Stimulated activated naive B cell treated with anti-CD40 and anti-IgM and Interleukin-4, amounts not matched to agents 10 μg/mL and 1 μg/mL and 100 μg/mL, for 72 hours (primary cell): ENCODE measurements around the gene CTDSPL.

Experiments
- ATAC-seq, 2 donors: fragments of 150-1000 bp; cut with Tn5 transposase; replicated peaks; 2 replicates each; pipeline ENCODE4 v1.10.0; 2021; ENCODE audit warnings: moderate library complexity in 1 of 2
- DNase-seq: peaks from one replicate; pipeline ENCODE4 v3.0.0; 2021
- H3K27ac Mint-ChIP-seq: one replicate; pipeline ENCODE4 v1.8.0; 2022; ENCODE audit warnings: mild to moderate bottlenecking, mixed read lengths
- H3K27me3 Mint-ChIP-seq, 2 donors: one replicate each; pipeline ENCODE4 v1.8.0; 2022; ENCODE audit warnings: mixed read lengths in 2 of 2
- H3K36me3 Mint-ChIP-seq, 2 donors: one replicate each; pipeline ENCODE4 v1.8.0; 2022; ENCODE audit warnings: mixed read lengths in 2 of 2, mild to moderate bottlenecking in 1 of 2
- H3K4me1 Mint-ChIP-seq, 2 donors: one replicate each; pipeline ENCODE4 v1.8.0; 2022; ENCODE audit warnings: mixed read lengths in 2 of 2, mild to moderate bottlenecking in 1 of 2
- H3K4me3 Mint-ChIP-seq, 2 donors: one replicate each; pipeline ENCODE4 v1.8.0; 2022; ENCODE audit warnings: mild to moderate bottlenecking in 2 of 2, mixed read lengths in 2 of 2, moderate library complexity in 1 of 2
- H3K9me3 Mint-ChIP-seq, 2 donors: one replicate each; pipeline ENCODE4 v1.8.0; 2022; ENCODE audit warnings: mixed read lengths in 2 of 2, mild to moderate bottlenecking in 1 of 2

The CTDSPL gene

DNA sequence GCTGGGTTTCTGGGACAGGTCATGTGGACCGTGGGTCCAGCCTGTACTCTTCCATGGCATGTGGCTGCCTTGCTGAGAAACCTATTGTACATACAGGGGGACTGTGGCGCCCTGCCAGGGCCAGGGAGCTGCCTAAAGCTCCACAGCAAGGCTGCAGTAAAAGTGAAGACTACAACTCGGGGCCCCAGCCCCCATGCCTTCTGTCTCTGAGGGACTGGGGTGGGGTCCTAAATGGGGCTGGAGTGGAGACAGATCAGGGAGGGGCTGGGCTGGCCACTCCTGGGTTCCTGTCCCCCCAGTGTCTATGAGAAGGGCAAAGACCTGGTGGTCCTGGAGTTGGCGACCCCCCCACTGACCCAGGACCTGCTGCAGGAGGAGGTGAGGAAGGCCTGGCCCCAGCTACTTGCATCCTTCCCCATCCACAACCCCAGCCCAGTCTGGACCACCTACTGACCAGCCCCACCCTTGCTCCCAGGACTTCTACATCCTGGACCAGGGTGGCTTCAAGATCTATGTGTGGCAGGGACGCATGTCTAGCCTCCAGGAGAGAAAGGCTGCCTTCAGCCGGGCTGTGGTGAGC is 136.2 kb downstream of the CTDSPL start:
- Mint-ChIP-seq H3K27me3 (no peaks in the 10 kb centered on the region), H3K9me3 (peaks cover 0 to 3% of the 10 kb centered on the region in 2 donors)

DNA sequence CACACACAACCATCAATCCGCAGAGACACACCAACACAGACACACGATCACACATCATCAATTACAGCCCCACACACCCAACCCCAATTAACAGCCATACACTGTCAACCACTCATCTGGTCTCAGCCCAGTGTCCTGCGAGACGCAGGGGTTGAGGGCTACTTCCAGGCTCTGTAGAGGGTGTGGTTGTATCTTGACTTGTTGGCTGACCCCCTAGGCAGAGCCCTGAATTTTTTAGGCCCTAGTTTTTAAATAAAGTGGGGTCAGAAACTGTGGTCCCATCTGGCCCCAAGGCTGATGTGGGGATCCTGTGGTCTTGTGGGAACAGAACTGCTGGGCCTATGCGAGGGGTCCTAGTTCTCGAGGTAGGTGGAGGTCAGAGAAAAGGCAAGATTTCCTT is 138.2 kb downstream of the CTDSPL start:
- Mint-ChIP-seq H3K27ac (no peak overlapping the region), H3K4me3 (peak overlapping the region in 1 of 2 donors; percentile 63), H3K36me3 (peaks cover 37 to 58% of the 10 kb centered on the region in 2 donors), H3K4me1 (peaks cover 49 to 59% of the 10 kb centered on the region in 2 donors), H3K27me3 (no peaks in the 10 kb centered on the region), H3K9me3 (peaks cover 0 to 3% of the 10 kb centered on the region in 2 donors)
- DNase-seq (no peak), ATAC-seq (no peak)

More for the DNA sequence above, 136.2 kb downstream of the CTDSPL start:
- ATAC-seq (no peak), DNase-seq (no peak)
- H3K36me3 Mint-ChIP-seq, result peaks cover 32 to 49% of the 10 kb centered on the region in 2 donors
- peak overlapping the region; percentile 82 to 83 for H3K4me3 Mint-ChIP-seq
- H3K4me1 Mint-ChIP-seq, result peaks cover 47 to 59% of the 10 kb centered on the region in 2 donors
- peak overlapping the region; percentile 96 for H3K27ac Mint-ChIP-seq

DNA sequence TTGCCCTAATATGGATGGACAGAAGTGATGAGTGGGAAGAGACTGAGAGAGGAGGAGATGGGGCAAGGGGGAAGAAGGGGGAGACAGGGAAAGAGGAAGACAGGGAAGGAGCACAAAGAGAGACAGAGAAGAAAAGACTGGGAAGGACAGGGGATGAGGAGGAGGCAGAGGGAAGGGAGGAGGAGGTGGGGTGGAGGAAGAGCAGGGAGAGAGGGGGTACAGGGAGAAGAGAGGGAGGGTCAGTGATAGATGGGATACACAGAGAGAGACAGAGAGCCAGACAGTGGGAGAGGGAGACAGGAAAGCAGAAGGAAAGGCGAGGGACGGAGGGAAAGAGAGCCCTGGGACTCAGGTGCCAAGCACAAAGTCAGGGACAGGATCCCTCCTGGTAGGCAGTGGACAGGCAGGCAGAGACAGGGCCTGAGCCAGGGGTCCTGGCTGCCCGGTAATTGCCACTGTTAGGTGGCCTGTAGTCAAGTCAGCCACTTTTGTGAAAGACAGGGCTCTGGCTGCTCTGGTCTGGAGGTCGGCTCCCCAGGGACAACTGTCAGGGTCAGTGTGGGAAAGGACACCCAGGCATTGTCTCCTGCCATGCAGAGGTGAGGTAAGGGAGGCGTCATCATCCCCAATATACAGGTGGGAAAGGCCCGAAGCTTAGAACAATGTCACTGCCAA is 138.7 kb downstream of the CTDSPL start:
- DNase-seq (no peak), ATAC-seq (no peak)
- Mint-ChIP-seq H3K9me3 (peaks cover 0 to 3% of the 10 kb centered on the region in 2 donors), H3K4me3 (no peak overlapping the region), H3K27me3 (no peaks in the 10 kb centered on the region), H3K4me1 (peaks cover 48 to 54% of the 10 kb centered on the region in 2 donors), H3K27ac (no peak overlapping the region), H3K36me3 (peaks cover 36 to 63% of the 10 kb centered on the region in 2 donors)

DNA sequence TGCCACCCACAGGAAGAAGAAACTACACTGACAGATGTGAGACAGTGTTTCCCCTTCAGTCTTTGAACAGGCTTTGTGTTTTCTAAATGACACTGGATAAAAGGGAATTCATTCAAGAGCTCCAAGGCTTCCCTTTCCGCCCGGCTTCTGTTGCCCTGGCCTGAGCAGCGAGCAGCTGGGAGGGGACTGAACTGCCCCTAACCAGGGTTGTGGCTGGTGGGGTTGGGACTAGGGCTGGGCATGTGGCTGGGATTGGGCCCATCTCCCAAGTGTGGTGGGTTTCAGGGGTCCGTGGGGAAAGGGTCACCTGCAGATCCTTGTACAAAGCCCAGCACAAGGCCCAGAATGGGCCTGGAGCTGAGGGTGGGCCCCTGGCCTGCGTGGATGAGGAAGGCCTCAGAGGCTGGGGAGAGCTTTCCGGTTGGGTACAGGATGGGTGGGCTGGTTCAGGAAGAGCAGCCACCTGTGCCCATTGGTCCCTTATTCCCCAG is 139.3 kb downstream of the CTDSPL start:
- no peak overlapping the region for H3K4me3 Mint-ChIP-seq
- peaks cover 0 to 3% of the 10 kb centered on the region in 2 donors for H3K9me3 Mint-ChIP-seq
- no peak for DNase-seq
- H3K36me3 Mint-ChIP-seq, result peaks cover 33 to 60% of the 10 kb centered on the region in 2 donors
- H3K4me1 Mint-ChIP-seq, result peaks cover 44 to 48% of the 10 kb centered on the region in 2 donors
- no peak for ATAC-seq
- no peaks in the 10 kb centered on the region for H3K27me3 Mint-ChIP-seq
- H3K27ac Mint-ChIP-seq, result no peak overlapping the region

DNA sequence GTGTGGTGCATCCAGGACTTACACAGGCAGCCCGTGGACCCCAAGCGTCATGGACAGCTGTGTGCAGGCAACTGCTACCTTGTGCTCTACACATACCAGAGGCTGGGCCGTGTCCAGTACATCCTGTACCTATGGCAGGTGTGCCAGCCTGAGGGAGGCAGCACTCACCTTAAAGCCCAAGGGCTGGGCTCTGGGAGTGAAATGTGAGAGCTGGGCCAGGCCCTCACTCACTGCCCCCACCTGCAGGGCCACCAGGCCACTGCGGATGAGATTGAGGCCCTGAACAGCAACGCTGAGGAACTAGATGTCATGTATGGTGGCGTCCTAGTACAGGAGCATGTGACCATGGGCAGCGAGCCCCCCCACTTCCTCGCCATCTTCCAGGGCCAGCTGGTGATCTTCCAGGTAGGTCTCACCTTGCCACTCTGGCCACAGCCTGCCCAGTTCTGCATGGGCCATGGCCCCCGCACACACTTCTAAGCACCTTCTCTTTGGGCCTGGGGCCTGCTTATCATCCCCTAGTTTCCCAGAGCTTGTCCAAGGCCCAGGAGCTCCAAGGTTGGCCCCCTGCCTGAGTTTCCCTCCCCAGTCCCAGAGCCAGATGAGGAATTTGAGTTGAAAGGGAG is 139.9 kb downstream of the CTDSPL start:
- no peak for DNase-seq
- peaks cover 0 to 2% of the 10 kb centered on the region in 2 donors for H3K9me3 Mint-ChIP-seq
- no peak for ATAC-seq
- no peak overlapping the region for H3K27ac Mint-ChIP-seq
- no peak overlapping the region for H3K4me3 Mint-ChIP-seq
- peaks cover 43 to 44% of the 10 kb centered on the region in 2 donors for H3K4me1 Mint-ChIP-seq
- no peaks in the 10 kb centered on the region for H3K27me3 Mint-ChIP-seq
- H3K36me3 Mint-ChIP-seq, result peaks cover 30 to 55% of the 10 kb centered on the region in 2 donors

DNA sequence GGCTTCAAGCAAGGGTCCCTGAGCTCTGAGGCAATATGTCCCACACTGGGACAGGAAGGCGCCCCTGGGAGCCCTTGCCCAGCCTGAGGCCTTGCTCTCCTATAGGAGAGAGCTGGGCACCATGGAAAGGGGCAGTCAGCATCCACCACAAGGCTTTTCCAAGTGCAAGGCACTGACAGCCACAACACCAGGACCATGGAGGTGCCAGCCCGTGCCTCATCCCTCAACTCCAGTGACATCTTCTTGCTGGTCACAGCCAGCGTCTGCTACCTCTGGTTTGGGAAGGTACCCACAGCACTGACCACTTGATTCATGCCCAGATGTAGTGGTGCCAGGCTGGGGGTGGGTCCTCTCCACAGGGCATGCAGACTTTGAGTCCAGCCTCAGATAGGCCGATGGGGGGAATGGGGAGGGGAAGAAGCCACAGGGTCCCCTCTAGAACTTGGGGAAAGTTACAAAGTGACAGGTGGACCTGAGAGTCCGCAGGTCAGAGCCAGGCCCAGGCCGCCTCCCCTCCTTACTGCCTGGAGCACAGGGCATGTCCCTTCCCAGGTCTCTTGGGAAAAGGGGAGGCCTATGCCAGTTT is 140.7 kb downstream of the CTDSPL start:
- no peak overlapping the region for H3K27ac Mint-ChIP-seq

DNA sequence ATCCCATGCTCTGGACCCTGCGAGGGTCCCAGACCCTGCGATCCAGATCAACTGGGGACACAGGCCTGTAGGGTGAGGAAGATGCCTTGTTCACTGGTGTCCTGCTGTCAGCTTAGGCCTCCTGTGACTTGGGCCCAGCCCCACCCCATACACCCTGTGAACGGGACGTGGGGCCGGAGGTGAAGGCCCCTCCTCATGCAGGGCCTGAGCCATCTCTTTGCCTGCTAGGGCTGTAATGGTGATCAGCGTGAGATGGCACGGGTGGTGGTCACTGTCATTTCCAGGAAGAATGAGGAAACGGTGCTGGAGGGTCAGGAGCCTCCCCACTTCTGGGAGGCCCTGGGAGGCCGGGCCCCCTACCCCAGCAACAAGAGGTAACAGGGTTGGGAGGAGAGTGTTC is 141.3 kb downstream of the CTDSPL start:
- no peaks in the 10 kb centered on the region for H3K27me3 Mint-ChIP-seq

More for the DNA sequence above, 140.7 kb downstream of the CTDSPL start:
- Mint-ChIP-seq H3K36me3 (peaks cover 23 to 48% of the 10 kb centered on the region in 2 donors), H3K27me3 (no peaks in the 10 kb centered on the region), H3K4me1 (peaks cover 35 to 36% of the 10 kb centered on the region in 2 donors), H3K4me3 (no peak overlapping the region), H3K9me3 (no peaks in the 10 kb centered on the region)
- no peak for ATAC-seq
- no peak for DNase-seq

DNA sequence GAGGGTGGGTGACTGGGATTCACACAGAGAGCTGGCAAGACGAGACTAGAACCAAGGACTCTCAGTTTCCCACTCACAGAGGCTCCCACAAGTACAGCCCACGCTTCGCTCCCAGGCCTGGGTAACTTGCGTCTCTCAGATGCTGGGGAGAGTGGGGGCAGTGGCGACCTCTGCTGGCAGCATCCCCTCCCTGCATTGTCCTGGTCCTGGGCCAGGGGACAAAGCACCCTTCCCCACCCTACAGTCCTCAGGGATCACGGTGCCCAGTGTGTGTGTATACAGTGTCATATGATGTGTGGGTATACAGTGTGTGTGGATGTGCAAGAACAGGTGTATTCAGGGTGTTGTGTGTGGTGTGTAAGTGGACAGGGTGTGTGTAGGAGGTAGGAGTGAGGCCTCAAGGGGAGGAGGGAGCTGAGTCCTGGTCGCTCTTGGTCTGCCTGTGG is 141.7 kb downstream of the CTDSPL start:
- Mint-ChIP-seq H3K4me3 (no peak overlapping the region), H3K27ac (no peak overlapping the region), H3K4me1 (peaks cover 29 to 30% of the 10 kb centered on the region in 2 donors), H3K36me3 (peaks cover 25 to 56% of the 10 kb centered on the region in 2 donors), H3K9me3 (no peaks in the 10 kb centered on the region), H3K27me3 (no peaks in the 10 kb centered on the region)
- peak; percentile 38 to 42 for ATAC-seq
- DNase-seq, result peak; percentile 22

More for the DNA sequence above, 141.3 kb downstream of the CTDSPL start:
- Mint-ChIP-seq H3K9me3 (no peaks in the 10 kb centered on the region), H3K4me1 (peaks cover 33 to 35% of the 10 kb centered on the region in 2 donors), H3K27ac (peak overlapping the region; percentile 47), H3K36me3 (peaks cover 25 to 53% of the 10 kb centered on the region in 2 donors), H3K4me3 (no peak overlapping the region)
- no peak for ATAC-seq
- DNase-seq, result no peak

DNA sequence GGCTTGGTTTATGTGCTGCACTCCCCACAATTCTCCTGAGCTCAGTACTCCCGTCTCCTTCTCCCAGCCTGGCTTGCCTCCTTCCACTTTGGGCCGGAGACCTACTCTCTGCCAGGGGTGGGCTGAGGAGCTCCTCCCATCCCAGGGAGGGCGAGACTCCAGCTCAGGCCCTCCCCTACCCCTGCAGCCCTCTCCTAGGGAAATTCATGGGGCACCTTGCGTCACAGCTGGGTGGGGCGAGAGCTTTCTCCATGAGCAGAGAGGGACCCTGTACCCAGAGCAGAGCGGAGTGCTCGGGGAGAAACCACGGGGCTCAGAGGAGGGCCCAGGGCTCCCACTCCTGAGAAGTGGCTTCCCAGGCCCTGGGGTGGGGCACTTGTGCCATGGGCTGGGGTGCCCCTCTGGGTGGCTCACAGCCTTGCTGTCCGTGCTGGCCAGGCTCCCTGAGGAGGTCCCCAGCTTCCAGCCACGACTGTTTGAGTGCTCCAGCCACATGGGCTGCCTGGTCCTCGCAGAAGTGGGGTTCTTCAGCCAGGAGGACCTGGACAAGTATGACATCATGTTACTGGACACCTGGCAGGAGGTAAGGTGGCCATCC is 142.2 kb downstream of the CTDSPL start:
- Mint-ChIP-seq H3K36me3 (peaks cover 25 to 56% of the 10 kb centered on the region in 2 donors), H3K4me3 (no peak overlapping the region), H3K27me3 (no peaks in the 10 kb centered on the region), H3K9me3 (no peaks in the 10 kb centered on the region), H3K4me1 (peaks cover 25% of the 10 kb centered on the region in 2 donors), H3K27ac (no peak overlapping the region)
- DNase-seq (no peak), ATAC-seq (no peak)

DNA sequence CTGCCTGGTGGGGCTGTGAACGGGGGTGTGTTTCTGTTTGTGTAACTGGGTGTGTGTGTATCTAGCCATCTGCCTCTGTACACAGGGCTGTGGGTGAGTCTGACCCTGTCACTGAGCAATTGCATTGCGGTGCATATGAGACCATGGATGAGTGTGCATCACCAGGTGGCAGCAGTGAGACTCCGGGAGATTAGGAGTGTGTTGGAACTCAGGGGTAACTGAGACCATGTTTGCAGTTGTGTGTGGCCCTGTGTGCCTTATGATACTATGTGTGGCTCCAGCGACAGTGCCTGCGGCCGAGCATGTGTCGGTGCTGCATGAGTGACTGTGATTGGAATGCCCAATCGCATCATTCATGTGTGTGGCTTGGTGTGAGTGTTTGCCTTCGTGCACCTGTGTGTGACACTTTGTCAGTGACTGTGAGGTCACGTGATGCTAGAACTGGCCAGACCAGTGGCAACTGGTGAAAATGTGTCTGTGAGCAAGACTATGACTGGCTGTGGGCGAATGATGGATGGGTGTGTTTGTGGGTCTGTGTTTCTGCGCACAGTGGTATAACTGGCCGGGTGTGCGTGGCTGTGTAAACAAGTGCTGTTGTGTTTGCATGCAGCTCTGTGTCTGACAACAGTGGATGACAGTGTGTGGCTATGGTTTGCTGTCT is 142.9 kb downstream of the CTDSPL start:
- peak; percentile 79 to 80 for ATAC-seq
- H3K9me3 Mint-ChIP-seq, result no peaks in the 10 kb centered on the region
- H3K27me3 Mint-ChIP-seq, result no peaks in the 10 kb centered on the region
- no peak for DNase-seq
- H3K4me1 Mint-ChIP-seq, result peaks cover 22 to 24% of the 10 kb centered on the region in 2 donors
- peaks cover 25 to 51% of the 10 kb centered on the region in 2 donors for H3K36me3 Mint-ChIP-seq
- H3K27ac Mint-ChIP-seq, result no peak overlapping the region
- H3K4me3 Mint-ChIP-seq, result no peak overlapping the region

DNA sequence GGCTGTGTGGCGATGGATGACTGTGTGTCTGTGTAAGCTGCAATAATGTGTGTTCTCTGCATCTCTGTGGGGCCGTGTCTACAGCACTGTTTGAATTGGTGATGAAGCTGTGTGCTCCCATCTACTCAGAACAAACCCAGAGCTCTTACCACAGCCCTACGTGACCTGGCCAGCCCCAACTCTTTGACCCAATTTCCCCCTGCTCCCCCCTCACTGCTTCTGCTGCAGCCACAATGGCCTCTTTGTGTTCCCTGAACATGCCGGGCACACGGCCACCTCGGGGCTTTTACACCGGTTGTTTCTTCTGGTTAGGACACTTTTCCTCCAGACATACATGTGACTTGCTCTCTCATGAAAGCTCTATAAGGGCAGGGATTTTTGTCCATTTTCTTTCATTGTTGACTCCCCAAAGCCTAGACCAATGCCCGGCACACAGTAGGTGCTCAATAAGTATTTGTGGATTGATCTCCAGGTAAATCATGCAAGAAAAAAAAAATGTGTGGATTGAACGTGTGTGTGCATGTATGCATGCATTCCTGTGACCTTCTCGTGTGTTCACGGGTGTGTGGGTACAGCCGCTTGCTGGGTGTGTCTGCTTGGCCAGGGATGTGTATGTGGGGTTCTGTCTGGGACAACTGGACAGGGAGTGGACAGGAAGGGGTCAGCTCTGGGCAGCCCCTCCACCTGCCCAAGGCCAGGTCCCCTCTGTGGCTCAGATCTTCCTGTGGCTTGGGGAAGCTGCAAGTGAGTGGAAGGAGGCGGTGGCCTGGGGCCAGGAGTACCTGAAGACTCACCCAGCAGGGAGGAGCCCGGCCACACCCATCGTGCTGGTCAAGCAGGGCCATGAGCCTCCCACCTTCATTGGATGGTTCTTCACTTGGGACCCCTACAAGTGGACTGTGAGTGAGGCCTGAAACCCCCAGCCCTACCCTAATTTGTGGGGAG is 143.7 kb downstream of the CTDSPL start:
- Mint-ChIP-seq H3K9me3 (no peaks in the 10 kb centered on the region), H3K4me1 (peaks cover 22 to 30% of the 10 kb centered on the region in 2 donors), H3K36me3 (peaks cover 23 to 43% of the 10 kb centered on the region in 2 donors), H3K4me3 (no peak overlapping the region), H3K27ac (no peak overlapping the region), H3K27me3 (no peaks in the 10 kb centered on the region)
- ATAC-seq, result no peak
- no peak for DNase-seq

DNA sequence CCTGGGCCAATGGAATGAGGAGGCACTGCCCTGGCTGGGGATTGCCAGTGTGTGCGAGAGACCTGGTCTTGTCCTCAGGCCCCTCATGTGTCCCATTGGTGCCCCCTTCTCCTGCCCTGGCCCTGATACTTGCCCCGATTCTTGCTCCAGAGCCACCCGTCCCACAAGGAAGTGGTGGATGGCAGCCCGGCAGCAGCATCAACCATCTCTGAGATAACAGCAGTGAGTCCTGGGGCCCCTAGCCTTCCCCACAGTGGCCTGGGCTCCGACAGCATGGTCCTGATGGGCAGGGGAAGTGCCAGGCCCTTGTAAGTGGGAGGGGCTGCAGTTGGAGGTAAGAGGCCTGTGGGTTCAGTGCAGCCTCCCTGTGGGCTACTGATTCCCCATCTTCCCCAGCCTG is 144.4 kb downstream of the CTDSPL start:
- no peak overlapping the region for H3K4me3 Mint-ChIP-seq
- no peaks in the 10 kb centered on the region for H3K9me3 Mint-ChIP-seq
- H3K27ac Mint-ChIP-seq, result no peak overlapping the region
- peaks cover 22 to 30% of the 10 kb centered on the region in 2 donors for H3K4me1 Mint-ChIP-seq
- no peak for ATAC-seq
- no peak for DNase-seq
- no peaks in the 10 kb centered on the region for H3K27me3 Mint-ChIP-seq
- H3K36me3 Mint-ChIP-seq, result peaks cover 19 to 38% of the 10 kb centered on the region in 2 donors
